Measurements from ENCODE around the gene TEKTIP1. TPM values are rescaled to one million over a fixed set of nuclear protein-coding genes. Genes with fewer than 3 reads are reported as not detected.

The TEKTIP1 gene
- total and polyA plus RNA-seq, 9 of the 15 experiments (the other 6 are each of a cell fraction or from before 2014, with no cell fraction given): 0.66 TPM; not detected in 8

- TF ChIP-seq ATF3 (IDR thresholded peaks at IDR 0.05) (no peak), ATF3 (CRISPR knock-in tag; conservative IDR thresholded peaks at IDR 0.05) (no peak), TCF7 (IDR thresholded peaks at IDR 0.05; ENCODE audit: borderline replicate concordance) (0 out of 2 replicates have a peak, but pooled peaks have one; percentile 24), RNF2 (IDR thresholded peaks at IDR 0.05) (no peak), POLR2AphosphoS2 (IDR thresholded peaks at IDR 0.05; ENCODE audit: low read length) (no peak), ZNF324 (CRISPR knock-in tag; IDR thresholded peaks at IDR 0.05) (no peak), LEF1 (IDR thresholded peaks at IDR 0.05) (no peak), MAFG (tag; conservative IDR thresholded peaks at IDR 0.05) (no peak), RBFOX2 (IDR thresholded peaks at IDR 0.05; ENCODE audit: low read depth, low read length) (peak; percentile 84), TSC22D4 (tag; IDR thresholded peaks at IDR 0.05) (no peak), NFXL1 (CRISPR knock-in tag; IDR thresholded peaks at IDR 0.05) (no peak), DPF2 (IDR thresholded peaks at IDR 0.05) (peak; percentile 52), ZNF445 (CRISPR knock-in tag; IDR thresholded peaks at IDR 0.05; ENCODE audit: low read depth) (no peak), HDAC3 (IDR thresholded peaks at IDR 0.05; ENCODE audit: borderline replicate concordance, partially characterized antibody) (no peak), MLLT1 (IDR thresholded peaks at IDR 0.05) (no peak), JUN (IDR thresholded peaks at IDR 0.05; ENCODE audit: borderline replicate concordance, low read depth, low read length) (no peak), JUN (CRISPR knock-in tag; IDR thresholded peaks at IDR 0.05; ENCODE audit: borderline replicate concordance) (peak; percentile 58; the same call in 1 of the 2 replicates), ZKSCAN8 (CRISPR knock-in tag; IDR thresholded peaks at IDR 0.05) (no peak), NCOA1 (IDR thresholded peaks at IDR 0.05; ENCODE audit: low read depth) (no peak), ETV6 (IDR thresholded peaks at IDR 0.05; ENCODE audit: borderline replicate concordance in 1 of 2, low read depth in 2 of 2, low read length in 1 of 2) (no peak), ETV6 (CRISPR knock-in tag; IDR thresholded peaks at IDR 0.05; ENCODE audit: borderline replicate concordance) (no peak), SAP30 (IDR thresholded peaks at IDR 0.05; ENCODE audit: borderline replicate concordance, insufficient read depth, low read depth, low read length, poor library complexity, severe bottlenecking) (peak; percentile 87), TCF7L2 (IDR thresholded peaks at IDR 0.05; ENCODE audit: low read depth, low read length) (no peak)
- TF ChIP-seq, protein P1, sequence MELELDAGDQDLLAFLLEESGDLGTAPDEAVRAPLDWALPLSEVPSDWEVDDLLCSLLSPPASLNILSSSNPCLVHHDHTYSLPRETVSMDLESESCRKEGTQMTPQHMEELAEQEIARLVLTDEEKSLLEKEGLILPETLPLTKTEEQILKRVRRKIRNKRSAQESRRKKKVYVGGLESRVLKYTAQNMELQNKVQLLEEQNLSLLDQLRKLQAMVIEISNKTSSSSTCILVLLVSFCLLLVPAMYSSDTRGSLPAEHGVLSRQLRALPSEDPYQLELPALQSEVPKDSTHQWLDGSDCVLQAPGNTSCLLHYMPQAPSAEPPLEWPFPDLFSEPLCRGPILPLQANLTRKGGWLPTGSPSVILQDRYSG (tag; conservative IDR thresholded peaks at IDR 0.05; ENCODE audit: low read depth): 0 out of 2 replicates have a peak, but pooled peaks have one; percentile 29
- TF ChIP-seq, protein P2, sequence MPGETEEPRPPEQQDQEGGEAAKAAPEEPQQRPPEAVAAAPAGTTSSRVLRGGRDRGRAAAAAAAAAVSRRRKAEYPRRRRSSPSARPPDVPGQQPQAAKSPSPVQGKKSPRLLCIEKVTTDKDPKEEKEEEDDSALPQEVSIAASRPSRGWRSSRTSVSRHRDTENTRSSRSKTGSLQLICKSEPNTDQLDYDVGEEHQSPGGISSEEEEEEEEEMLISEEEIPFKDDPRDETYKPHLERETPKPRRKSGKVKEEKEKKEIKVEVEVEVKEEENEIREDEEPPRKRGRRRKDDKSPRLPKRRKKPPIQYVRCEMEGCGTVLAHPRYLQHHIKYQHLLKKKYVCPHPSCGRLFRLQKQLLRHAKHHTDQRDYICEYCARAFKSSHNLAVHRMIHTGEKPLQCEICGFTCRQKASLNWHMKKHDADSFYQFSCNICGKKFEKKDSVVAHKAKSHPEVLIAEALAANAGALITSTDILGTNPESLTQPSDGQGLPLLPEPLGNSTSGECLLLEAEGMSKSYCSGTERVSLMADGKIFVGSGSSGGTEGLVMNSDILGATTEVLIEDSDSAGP (CRISPR knock-in tag; IDR thresholded peaks at IDR 0.05): no peak
Observed at GRCh38 chr19:3505598-3506383, 33.2 kb upstream of the TEKTIP1 start, which contains the start of gene FZR1 (continued).

Data from K562 (cell line).